Karpas-422 (cell line): ENCODE measurements around the gene DIPK1B. TPM values are rescaled to one million over a fixed set of nuclear protein-coding genes. Genes with fewer than 3 reads are reported as not detected.

Source experiments
- DNase-seq: peaks from one replicate; pipeline ENCODE4 v3.0.0-alpha.2; 2015
- H2AFZ ChIP-seq: fragments of 200-600 bp; sonication (generic); 2 replicates; pipeline ENCODE4 v1.6.1; 2014; ENCODE audit warnings: antibody characterized with exemption, low read length, mixed read lengths
- H3K27ac ChIP-seq: fragments of 200-600 bp; sonication (generic); 2 replicates; pipeline ENCODE4 v1.5.1; 2014; ENCODE audit warnings: mild to moderate bottlenecking, low read length, moderate library complexity
- H3K27me3 ChIP-seq: fragments of 200-600 bp; sonication (generic); 2 replicates; pipeline ENCODE4 v1.6.1; 2014; ENCODE audit warnings: low read length, mixed read lengths
- H3K36me3 ChIP-seq: fragments of 200-600 bp; sonication (generic); 2 replicates; pipeline ENCODE4 v1.6.1; 2014; ENCODE audit warnings: low read length, mixed read lengths; ENCODE audit not compliant: insufficient read depth
- H3K4me1 ChIP-seq: fragments of 200-600 bp; sonication (generic); 2 replicates; pipeline ENCODE4 v1.6.1; 2014; ENCODE audit warnings: mild to moderate bottlenecking, low read length, mixed read lengths
- H3K4me2 ChIP-seq: fragments of 200-600 bp; sonication (generic); 2 replicates; pipeline ENCODE4 v1.6.1; 2014; ENCODE audit warnings: low read length, low read depth, mild to moderate bottlenecking; ENCODE audit not compliant: poor library complexity, severe bottlenecking
- H3K4me3 ChIP-seq: fragments of 200-600 bp; sonication (generic); 2 replicates; pipeline ENCODE4 v1.5.1; 2014; ENCODE audit warnings: mild to moderate bottlenecking, antibody characterized with exemption, low read length, mixed read lengths
- H3K79me2 ChIP-seq: fragments of 200-600 bp; sonication (generic); 2 replicates; pipeline ENCODE4 v1.6.1; 2014; ENCODE audit warnings: mild to moderate bottlenecking, low read length, mixed read lengths
- H3K9ac ChIP-seq: fragments of 200-600 bp; sonication (generic); 2 replicates; pipeline ENCODE4 v1.6.0; 2014; ENCODE audit warnings: low read length
- H3K9me2 ChIP-seq: fragments of 200-600 bp; sonication (generic), shearing (Covaris generic); replicated peaks from 2 replicates; pipeline ENCODE4 v1.6.0; 2014; ENCODE audit warnings: mild to moderate bottlenecking, low read length, moderate library complexity; ENCODE audit not compliant: insufficient read depth
- H3K9me3 ChIP-seq: fragments of 300-700, 200-600 bp; sonication (generic); 2 replicates; pipeline ENCODE4 v1.6.1; 2014; ENCODE audit warnings: low read length, mixed read lengths
- H4K20me1 ChIP-seq: fragments of 200-600 bp; sonication (generic); 2 replicates; pipeline ENCODE4 v1.6.1; 2014; ENCODE audit warnings: mild to moderate bottlenecking, antibody characterized with exemption, low read length, low read depth; ENCODE audit not compliant: insufficient read depth
- total RNA-seq: library from RNA; depleted of rRNA; stranded (reverse); fragments of >200 nt; shearing (Covaris generic); gene quantifications from 2 replicates; pipeline ENCODE4 v1.2.3, GENCODE V29; 2014; ENCODE audit warnings: low replicate concordance

DIPK1B gene
- total RNA-seq, 1 experiment from 2014 or later = not detected

DNA sequence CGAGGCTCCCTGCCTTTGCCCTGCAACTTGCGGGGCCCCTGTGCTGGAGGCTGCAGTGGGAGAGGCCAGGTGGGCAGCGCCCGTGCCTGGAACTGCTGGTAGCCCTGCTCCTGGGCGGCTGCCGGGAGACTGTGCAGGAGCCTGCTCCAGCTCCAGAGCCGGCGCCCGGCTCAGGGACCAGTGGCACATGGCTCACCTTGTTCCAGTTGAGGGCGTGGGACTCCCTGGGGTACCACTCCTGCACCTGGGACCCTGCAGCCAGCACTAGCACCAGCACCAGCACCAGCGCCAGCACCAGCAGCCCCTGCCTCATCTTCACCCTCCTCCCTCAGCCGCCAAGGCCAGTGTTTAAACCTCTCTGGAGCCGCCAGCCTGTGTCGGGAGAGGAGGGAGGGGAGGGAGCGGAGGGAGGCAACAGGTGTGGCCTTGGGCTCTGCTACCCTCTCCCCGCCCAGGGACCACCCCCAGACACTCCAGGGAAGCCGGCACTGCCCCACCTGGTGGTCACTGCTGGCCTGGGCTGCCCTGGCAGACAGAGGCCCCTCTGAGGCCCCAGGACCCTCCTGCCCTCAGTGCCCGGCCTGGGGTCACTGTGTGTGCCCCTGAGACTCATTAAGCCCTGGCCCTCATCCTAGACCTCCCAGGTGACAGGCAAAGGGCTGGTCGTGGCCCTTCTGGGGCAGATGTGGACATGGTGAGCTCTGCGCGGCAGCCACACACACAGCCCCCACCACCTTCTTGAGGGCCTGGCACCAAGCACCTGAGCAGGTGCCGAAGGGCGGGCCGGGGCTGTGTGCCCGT, 30.4 kb downstream of the DIPK1B start, which contains the start of gene LCN10:
Gene LCN10 (minus strand): TSS at position 350 of the 801 bp plus-strand sequence. CDS start 37 bp downstream, at position 313.
- Histone ChIP-seq H3K4me3 (no peak within 1 kb of the TSS), H2AFZ (no peak within 1 kb of the TSS)

DNA sequence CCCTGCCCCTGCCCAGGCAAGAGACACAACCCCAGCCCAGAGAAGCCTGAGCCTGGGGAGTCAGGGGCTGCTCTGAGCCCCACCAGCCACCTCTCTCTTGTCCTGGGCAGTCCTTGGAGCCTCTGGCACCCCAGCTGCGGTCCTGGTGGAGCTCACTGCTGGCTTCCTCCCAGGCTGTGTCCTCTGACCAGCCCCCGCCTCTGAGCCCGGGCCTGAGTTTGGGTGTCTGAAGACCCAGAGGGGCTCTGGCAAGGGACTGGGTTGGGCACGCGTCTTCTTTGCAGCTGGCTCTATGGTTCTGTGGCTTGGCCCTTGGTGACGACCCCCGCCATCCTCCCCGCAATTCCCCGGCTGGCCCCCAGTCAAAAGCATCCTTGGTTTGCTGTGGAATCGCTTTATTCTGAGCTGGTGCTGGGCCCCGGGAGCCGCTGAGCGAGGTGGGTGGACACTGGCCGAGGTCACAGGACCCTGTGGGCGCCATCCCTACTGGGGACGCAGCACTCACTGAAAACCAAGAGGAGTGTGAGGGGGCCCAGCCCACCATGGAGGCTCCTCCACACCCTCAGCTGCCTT, 31.4 kb downstream of the DIPK1B start:
- peaks cover 10% of the 10 kb centered on the region for H3K4me1 ChIP-seq

More for the DNA sequence above, 30.4 kb downstream of the DIPK1B start, which contains the start of gene LCN10:
- peaks cover 10% of the 10 kb centered on the region for H3K4me1 ChIP-seq
- H3K4me2 ChIP-seq = no peak within 1 kb of the TSS
- H3K9me2 ChIP-seq = no peaks in the 10 kb centered on the region
- no peaks in the 10 kb centered on the region for H3K27me3 ChIP-seq
- H3K27ac ChIP-seq = no peak within 1 kb of the TSS
- no peak for DNase-seq
- no peaks in the 10 kb centered on the region for H3K9me3 ChIP-seq
- H3K9ac ChIP-seq = no peak within 1 kb of the TSS
- no peaks in the 10 kb centered on the region for H3K36me3 ChIP-seq
- no peaks in the 10 kb centered on the region for H3K79me2 ChIP-seq
- peaks cover 3% of the 10 kb centered on the region; the same call in 1 of the 2 replicates for H4K20me1 ChIP-seq

DNA sequence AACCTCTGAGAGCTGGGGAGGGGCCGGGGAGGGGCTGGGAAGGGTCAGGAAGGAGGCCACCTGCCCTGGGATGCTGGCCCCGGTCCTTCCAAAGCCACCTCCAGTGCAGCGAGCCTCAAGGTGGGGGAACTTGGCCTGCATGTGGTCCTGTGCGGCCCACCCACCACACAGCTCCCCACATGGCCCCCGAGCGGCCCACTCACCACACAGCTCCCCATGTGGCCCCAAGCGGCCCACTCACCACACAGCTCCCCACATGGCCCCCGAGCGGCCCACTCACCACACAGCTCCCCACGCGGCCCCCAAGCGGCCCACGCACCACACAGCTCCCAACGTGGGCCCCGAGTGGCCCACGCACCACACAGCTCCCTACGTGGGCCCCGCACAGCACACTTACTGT, 32.4 kb downstream of the DIPK1B start:
- Histone ChIP-seq H3K4me1 (peaks cover 10% of the 10 kb centered on the region), H3K27ac (no peak overlapping the region), H3K9me2 (no peaks in the 10 kb centered on the region), H3K4me3 (no peak overlapping the region), H3K27me3 (no peaks in the 10 kb centered on the region), H3K4me2 (no peak overlapping the region), H3K79me2 (no peaks in the 10 kb centered on the region), H4K20me1 (peaks cover 3% of the 10 kb centered on the region; the same call in 1 of the 2 replicates), H3K9me3 (no peaks in the 10 kb centered on the region), H3K36me3 (no peaks in the 10 kb centered on the region), H2AFZ (no peak overlapping the region), H3K9ac (no peak overlapping the region)
- no peak for DNase-seq

More for the DNA sequence above, 31.4 kb downstream of the DIPK1B start:
- DNase-seq = no peak
- Histone ChIP-seq H3K9ac (no peak overlapping the region), H3K27ac (no peak overlapping the region), H3K4me3 (no peak overlapping the region), H4K20me1 (peaks cover 3% of the 10 kb centered on the region; the same call in 1 of the 2 replicates), H3K9me2 (no peaks in the 10 kb centered on the region), H3K4me2 (no peak overlapping the region), H3K27me3 (no peaks in the 10 kb centered on the region), H3K9me3 (no peaks in the 10 kb centered on the region), H3K36me3 (no peaks in the 10 kb centered on the region), H3K79me2 (no peaks in the 10 kb centered on the region), H2AFZ (no peak overlapping the region)

DNA sequence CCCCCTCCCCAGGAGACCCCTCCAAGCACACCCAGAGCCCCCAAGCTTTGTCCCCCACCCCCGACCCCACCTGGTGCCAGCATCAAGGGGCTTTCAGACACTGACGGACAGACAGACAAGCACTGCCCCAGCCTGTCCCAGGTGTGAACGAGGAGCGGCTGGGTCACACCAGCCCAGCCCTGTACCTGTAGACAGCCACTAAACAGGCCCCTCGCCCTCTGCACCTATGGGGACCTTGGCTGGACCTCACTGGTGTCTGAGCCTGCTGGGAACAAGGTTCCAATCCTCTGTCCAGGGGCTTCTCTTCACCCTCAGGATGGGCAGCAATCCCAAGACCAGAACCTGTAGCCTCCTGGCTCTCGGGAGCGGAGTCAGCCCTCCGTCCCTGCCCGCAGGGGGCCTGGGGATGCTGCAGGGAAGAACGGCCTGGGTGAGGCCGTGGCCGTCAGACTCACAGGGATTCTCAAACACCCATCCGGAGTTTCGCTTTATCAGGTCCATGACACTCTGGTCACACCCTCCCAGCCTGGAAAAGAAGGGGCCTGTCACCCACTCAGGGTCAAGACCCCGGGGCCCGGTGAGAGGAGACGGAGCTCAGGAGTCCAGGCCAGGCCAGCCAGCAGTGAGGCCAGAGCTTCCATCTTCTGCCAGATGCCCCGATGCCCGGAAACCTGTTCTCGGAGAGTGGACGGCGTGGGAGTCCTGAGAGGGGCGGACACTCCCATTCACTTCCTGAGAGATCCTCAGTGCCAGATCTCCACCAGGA, 33.2 kb downstream of the DIPK1B start:
- H3K9ac ChIP-seq = no peak overlapping the region
- DNase-seq = no peak
- no peaks in the 10 kb centered on the region for H3K79me2 ChIP-seq
- H2AFZ ChIP-seq = no peak overlapping the region
- H4K20me1 ChIP-seq = peaks cover 3% of the 10 kb centered on the region; the same call in 1 of the 2 replicates
- H3K36me3 ChIP-seq = no peaks in the 10 kb centered on the region
- H3K4me3 ChIP-seq = no peak overlapping the region
- H3K27ac ChIP-seq = no peak overlapping the region
- H3K9me2 ChIP-seq = no peaks in the 10 kb centered on the region
- H3K9me3 ChIP-seq = no peaks in the 10 kb centered on the region
- no peaks in the 10 kb centered on the region for H3K27me3 ChIP-seq
- H3K4me1 ChIP-seq = peaks cover 10% of the 10 kb centered on the region
- H3K4me2 ChIP-seq = no peak overlapping the region

DNA sequence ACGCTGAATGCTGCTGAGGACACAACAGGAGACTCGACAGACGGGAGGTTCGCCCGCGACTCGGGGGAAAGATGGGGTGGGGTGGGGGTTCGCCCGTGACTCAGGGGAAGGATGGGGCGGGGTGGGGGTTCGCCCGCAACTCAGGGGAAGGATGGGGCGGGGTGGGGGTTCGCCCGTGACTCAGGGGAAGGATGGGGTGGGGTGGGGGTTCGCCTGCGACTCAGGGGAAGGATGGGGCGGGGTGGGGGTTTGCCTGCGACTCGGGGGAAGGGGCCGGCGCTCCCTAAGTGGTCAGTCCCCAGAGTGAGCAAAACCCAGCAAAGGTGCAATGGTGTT, 33.8 kb downstream of the DIPK1B start:
- Histone ChIP-seq H4K20me1 (peaks cover 3% of the 10 kb centered on the region; the same call in 1 of the 2 replicates), H3K9me3 (peaks cover under 1% of the 10 kb centered on the region; the same call in 1 of the 2 replicates), H2AFZ (no peak overlapping the region), H3K79me2 (no peaks in the 10 kb centered on the region), H3K27ac (no peak overlapping the region), H3K4me1 (peaks cover 9% of the 10 kb centered on the region), H3K36me3 (no peaks in the 10 kb centered on the region), H3K27me3 (no peaks in the 10 kb centered on the region; the same call in 1 of the 2 replicates), H3K9ac (no peak overlapping the region), H3K4me3 (no peak overlapping the region), H3K9me2 (no peaks in the 10 kb centered on the region), H3K4me2 (no peak overlapping the region)
- DNase-seq = no peak

DNA sequence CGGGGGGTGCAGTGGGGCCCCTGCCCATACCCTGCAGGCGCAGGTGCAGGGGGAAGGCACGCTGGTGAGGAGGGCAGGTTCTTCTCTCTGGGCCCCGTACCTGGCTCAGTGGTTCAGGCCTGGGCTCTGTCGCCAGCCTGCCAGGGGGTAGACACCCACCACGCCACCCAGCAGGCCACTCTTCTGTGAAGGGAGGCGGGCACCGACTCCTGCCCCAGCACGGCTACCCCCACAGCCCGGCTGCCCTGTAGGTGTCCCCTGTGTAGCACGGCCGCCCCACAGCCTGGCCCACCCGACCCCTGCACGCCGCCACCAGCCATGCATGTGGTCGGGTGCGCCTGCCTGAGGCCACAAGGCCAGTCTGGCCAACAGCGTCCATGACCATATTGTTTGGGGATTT, 34.2 kb downstream of the DIPK1B start:
- Histone ChIP-seq H2AFZ (no peak overlapping the region), H3K9ac (no peak overlapping the region), H4K20me1 (peaks cover 3% of the 10 kb centered on the region; the same call in 1 of the 2 replicates), H3K4me3 (no peak overlapping the region), H3K4me2 (no peak overlapping the region), H3K27ac (no peak overlapping the region), H3K4me1 (peaks cover 4% of the 10 kb centered on the region), H3K36me3 (no peaks in the 10 kb centered on the region; the same call in 1 of the 2 replicates), H3K79me2 (no peaks in the 10 kb centered on the region), H3K9me3 (peaks cover 5% of the 10 kb centered on the region), H3K27me3 (peaks cover 3% of the 10 kb centered on the region; the same call in 1 of the 2 replicates), H3K9me2 (no peaks in the 10 kb centered on the region)
- DNase-seq = no peak

DNA sequence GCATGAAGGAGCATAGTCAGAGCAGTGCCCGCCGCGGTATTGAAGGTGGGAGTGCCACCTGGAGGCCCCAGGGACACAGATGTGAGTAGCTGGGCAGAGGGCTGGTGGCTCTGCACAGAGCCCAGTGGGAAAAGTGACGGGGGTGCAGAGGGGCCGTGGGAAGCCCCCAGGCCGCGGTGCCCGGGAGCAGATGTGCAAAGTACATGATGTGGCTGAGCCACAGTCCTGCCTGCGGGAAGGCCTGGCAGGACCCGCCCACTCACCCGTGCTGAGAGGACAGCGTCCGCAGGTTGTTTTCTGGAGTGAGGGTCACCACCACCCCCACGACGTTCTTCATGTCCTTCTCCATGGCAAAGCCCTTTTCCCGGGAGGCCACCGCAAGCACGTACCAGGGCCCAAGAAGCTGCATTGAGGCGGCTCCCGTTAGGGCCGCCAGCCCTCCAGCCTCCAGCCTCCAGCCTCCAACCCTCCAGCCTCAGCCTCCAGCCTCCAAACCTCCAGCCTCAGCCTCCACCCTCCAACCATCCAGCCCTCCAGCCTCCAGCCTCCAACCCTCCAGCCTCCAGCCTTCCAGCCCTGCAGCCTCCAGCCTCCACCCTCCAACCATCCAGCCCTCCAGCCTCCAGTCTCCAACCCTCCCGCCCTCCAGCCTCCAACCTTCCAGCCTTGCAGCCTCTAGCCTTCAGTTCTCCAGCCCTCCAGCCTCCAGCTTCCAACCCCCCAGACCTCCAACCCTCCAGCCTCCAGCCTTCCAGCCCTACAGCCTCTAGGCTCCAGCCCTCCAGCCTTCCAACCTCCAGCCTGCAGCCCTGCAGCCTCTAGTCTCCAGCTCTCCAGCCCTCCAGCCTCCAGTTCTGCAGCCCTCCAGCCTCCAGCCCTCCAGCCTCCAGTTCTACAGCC, 35.0 kb downstream of the DIPK1B start:
- no peak overlapping the region for H3K9ac ChIP-seq
- H3K27ac ChIP-seq = no peak overlapping the region
- no peak overlapping the region for H2AFZ ChIP-seq
- H3K4me3 ChIP-seq = no peak overlapping the region
- H3K4me1 ChIP-seq = no peaks in the 10 kb centered on the region
- no peaks in the 10 kb centered on the region for H3K9me2 ChIP-seq
- H3K9me3 ChIP-seq = peaks cover 12% of the 10 kb centered on the region
- H3K4me2 ChIP-seq = no peak overlapping the region
- H3K36me3 ChIP-seq = no peaks in the 10 kb centered on the region; the same call in 1 of the 2 replicates
- no peak for DNase-seq
- peaks cover 3% of the 10 kb centered on the region; the same call in 1 of the 2 replicates for H3K27me3 ChIP-seq
- H4K20me1 ChIP-seq = peaks cover 3% of the 10 kb centered on the region; the same call in 1 of the 2 replicates
- H3K79me2 ChIP-seq = no peaks in the 10 kb centered on the region
